ENCODE results near the gene U2AF2.

DNA sequence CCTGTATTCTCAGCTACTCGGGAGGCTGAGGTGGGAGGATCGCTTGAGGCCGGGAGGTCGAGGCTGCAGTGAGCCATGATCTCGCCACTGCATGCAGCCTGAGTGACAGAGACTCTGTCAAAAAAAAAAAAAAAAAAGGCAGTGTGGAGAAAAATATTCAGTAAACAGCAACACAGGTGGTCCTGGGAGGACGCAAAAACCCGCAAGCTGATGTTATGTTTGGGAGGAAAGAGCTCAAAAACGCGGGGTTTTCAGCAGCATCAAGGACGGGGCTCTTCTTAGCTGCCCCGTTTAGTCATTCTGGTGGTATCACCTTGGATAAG lies 29.9 kb upstream of the U2AF2 start:
- TF ChIP-seq, protein P1, sequence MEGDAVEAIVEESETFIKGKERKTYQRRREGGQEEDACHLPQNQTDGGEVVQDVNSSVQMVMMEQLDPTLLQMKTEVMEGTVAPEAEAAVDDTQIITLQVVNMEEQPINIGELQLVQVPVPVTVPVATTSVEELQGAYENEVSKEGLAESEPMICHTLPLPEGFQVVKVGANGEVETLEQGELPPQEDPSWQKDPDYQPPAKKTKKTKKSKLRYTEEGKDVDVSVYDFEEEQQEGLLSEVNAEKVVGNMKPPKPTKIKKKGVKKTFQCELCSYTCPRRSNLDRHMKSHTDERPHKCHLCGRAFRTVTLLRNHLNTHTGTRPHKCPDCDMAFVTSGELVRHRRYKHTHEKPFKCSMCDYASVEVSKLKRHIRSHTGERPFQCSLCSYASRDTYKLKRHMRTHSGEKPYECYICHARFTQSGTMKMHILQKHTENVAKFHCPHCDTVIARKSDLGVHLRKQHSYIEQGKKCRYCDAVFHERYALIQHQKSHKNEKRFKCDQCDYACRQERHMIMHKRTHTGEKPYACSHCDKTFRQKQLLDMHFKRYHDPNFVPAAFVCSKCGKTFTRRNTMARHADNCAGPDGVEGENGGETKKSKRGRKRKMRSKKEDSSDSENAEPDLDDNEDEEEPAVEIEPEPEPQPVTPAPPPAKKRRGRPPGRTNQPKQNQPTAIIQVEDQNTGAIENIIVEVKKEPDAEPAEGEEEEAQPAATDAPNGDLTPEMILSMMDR (optimal IDR thresholded peaks at IDR 0.05 in 1 of 3, IDR thresholded peaks at IDR 0.05 in 1 of 3, conservative IDR thresholded peaks at IDR 0.05 in 1 of 3; ENCODE audit: extremely low read depth in 1 of 3, insufficient read depth in 2 of 3, low read length in 3 of 3), result no peak
- no peak for TF ChIP-seq EZH2 (IDR thresholded peaks at IDR 0.05; ENCODE audit: low read length)

All from keratinocyte (primary cell).